ENCODE results near the gene NHEJ1. TPM values are rescaled to one million over a fixed set of nuclear protein-coding genes. Genes with fewer than 3 reads are reported as not detected.

The NHEJ1 gene
- total RNA-seq, 1 donor from 2014 or later, result 10.8 TPM

DNA sequence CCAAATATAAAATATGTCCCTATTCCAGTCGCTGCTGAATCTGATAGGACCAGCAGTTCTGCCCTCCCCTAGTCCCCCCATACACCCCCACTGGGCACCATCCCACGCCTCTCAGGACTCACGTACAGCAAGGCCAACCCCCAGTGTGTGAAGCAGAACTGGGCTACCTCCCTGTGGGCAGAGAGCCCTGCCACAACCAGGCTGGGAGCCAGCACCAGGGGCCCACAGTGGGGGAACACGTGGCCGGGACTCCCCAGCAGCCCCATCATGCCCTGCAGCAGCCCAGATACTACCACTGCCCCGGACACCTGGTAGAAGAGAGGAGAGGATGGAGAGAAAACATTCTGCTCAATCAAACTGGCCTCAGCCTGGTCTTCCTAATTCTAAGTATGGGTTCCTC lies 7.9 kb upstream of the NHEJ1 start:
- H3K36me3 ChIP-seq (ENCODE audit: insufficient read depth, low read length), result no peaks in the 10 kb centered on the region
- H3K4me3 ChIP-seq (ENCODE audit: insufficient read depth, low read depth, low read length), result no peak overlapping the region
- Mint-ChIP-seq H3K4me3 (ENCODE audit: unreplicated experiment) (no peak overlapping the region), H3K36me3 (ENCODE audit: low read depth, unreplicated experiment) (peaks cover 17% of the 10 kb centered on the region), H3K27me3 (ENCODE audit: low read depth, unreplicated experiment) (peaks cover 21% of the 10 kb centered on the region), H3K4me1 (ENCODE audit: low read depth, unreplicated experiment) (peaks cover 7% of the 10 kb centered on the region), H3K9me3 (ENCODE audit: unreplicated experiment) (no peaks in the 10 kb centered on the region), H3K27ac (ENCODE audit: unreplicated experiment) (no peak overlapping the region)
- H4K20me1 ChIP-seq (ENCODE audit: insufficient read depth, low read length), result peaks cover 15% of the 10 kb centered on the region
- TF ChIP-seq, protein P1, sequence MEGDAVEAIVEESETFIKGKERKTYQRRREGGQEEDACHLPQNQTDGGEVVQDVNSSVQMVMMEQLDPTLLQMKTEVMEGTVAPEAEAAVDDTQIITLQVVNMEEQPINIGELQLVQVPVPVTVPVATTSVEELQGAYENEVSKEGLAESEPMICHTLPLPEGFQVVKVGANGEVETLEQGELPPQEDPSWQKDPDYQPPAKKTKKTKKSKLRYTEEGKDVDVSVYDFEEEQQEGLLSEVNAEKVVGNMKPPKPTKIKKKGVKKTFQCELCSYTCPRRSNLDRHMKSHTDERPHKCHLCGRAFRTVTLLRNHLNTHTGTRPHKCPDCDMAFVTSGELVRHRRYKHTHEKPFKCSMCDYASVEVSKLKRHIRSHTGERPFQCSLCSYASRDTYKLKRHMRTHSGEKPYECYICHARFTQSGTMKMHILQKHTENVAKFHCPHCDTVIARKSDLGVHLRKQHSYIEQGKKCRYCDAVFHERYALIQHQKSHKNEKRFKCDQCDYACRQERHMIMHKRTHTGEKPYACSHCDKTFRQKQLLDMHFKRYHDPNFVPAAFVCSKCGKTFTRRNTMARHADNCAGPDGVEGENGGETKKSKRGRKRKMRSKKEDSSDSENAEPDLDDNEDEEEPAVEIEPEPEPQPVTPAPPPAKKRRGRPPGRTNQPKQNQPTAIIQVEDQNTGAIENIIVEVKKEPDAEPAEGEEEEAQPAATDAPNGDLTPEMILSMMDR (IDR thresholded peaks at IDR 0.05; ENCODE audit: insufficient read depth, low read depth, low read length), result no peak
- no peak overlapping the region for H2AFZ ChIP-seq (ENCODE audit: low read depth, low read length)
- DNase-seq (ENCODE audit: low read depth) (no peak), FAIRE-seq (no peak)
- H3K79me2 ChIP-seq (ENCODE audit: insufficient read depth, low read length), result no peaks in the 10 kb centered on the region
- peaks cover 2% of the 10 kb centered on the region for H3K4me1 ChIP-seq (ENCODE audit: insufficient read depth, low read length)
- no peaks in the 10 kb centered on the region for H3K9me3 ChIP-seq (ENCODE audit: insufficient read depth, low read depth, low read length)
- H3K27ac ChIP-seq (ENCODE audit: low read depth, low read length), result no peak overlapping the region
- H3K9ac ChIP-seq (ENCODE audit: low read length), result no peak overlapping the region
- H3K27me3 ChIP-seq (ENCODE audit: insufficient read depth, low read length), result no peaks in the 10 kb centered on the region
- H3K4me2 ChIP-seq (ENCODE audit: low read length), result no peak overlapping the region

DNA sequence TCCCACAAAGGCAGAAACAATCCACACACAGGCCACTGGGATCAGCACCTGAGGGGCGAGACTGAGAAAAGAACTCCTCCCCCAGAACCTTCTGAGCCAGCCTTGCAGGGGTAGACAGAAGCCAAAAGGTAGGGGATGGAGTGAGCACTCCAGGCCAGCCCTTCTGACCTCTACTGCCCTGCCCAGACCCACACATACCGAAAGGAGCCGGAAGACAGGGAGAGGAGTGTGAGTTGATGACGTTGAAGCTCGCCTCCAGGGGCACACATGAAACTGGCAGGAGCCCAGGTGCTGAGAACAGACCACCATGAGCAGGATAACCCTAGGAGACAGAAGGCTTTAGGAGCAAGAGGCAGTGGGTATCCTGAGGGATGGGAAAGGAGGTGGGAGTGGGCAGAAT lies 7.4 kb upstream of the NHEJ1 start:
- H3K27me3 Mint-ChIP-seq (ENCODE audit: low read depth, unreplicated experiment), result peaks cover 23% of the 10 kb centered on the region
- Histone ChIP-seq H4K20me1 (ENCODE audit: insufficient read depth, low read length) (peaks cover 15% of the 10 kb centered on the region), H3K9ac (ENCODE audit: low read length) (no peak overlapping the region), H3K4me2 (ENCODE audit: low read length) (no peak overlapping the region), H3K79me2 (ENCODE audit: insufficient read depth, low read length) (no peaks in the 10 kb centered on the region), H3K9me3 (ENCODE audit: insufficient read depth, low read depth, low read length) (no peaks in the 10 kb centered on the region), H3K4me1 (ENCODE audit: insufficient read depth, low read length) (peaks cover 2% of the 10 kb centered on the region), H3K27ac (ENCODE audit: low read depth, low read length) (no peak overlapping the region), H3K27me3 (ENCODE audit: insufficient read depth, low read length) (no peaks in the 10 kb centered on the region), H3K4me3 (ENCODE audit: insufficient read depth, low read depth, low read length) (no peak overlapping the region), H3K36me3 (ENCODE audit: insufficient read depth, low read length) (no peaks in the 10 kb centered on the region), H2AFZ (ENCODE audit: low read depth, low read length) (no peak overlapping the region)
- TF ChIP-seq, protein P1 (IDR thresholded peaks at IDR 0.05; ENCODE audit: insufficient read depth, low read depth, low read length), result no peak
- TF ChIP-seq EZH2 (IDR thresholded peaks at IDR 0.05; ENCODE audit: insufficient read depth, low read length), result no peak
- H3K36me3 Mint-ChIP-seq (ENCODE audit: low read depth, unreplicated experiment), result peaks cover 17% of the 10 kb centered on the region
- FAIRE-seq, result no peak
- H3K27ac Mint-ChIP-seq (ENCODE audit: unreplicated experiment), result no peak overlapping the region
- H3K4me1 Mint-ChIP-seq (ENCODE audit: low read depth, unreplicated experiment), result peaks cover 7% of the 10 kb centered on the region
- no peak for DNase-seq (ENCODE audit: low read depth)
- no peaks in the 10 kb centered on the region for H3K9me3 Mint-ChIP-seq (ENCODE audit: unreplicated experiment)
- H3K4me3 Mint-ChIP-seq (ENCODE audit: unreplicated experiment), result no peak overlapping the region

DNA sequence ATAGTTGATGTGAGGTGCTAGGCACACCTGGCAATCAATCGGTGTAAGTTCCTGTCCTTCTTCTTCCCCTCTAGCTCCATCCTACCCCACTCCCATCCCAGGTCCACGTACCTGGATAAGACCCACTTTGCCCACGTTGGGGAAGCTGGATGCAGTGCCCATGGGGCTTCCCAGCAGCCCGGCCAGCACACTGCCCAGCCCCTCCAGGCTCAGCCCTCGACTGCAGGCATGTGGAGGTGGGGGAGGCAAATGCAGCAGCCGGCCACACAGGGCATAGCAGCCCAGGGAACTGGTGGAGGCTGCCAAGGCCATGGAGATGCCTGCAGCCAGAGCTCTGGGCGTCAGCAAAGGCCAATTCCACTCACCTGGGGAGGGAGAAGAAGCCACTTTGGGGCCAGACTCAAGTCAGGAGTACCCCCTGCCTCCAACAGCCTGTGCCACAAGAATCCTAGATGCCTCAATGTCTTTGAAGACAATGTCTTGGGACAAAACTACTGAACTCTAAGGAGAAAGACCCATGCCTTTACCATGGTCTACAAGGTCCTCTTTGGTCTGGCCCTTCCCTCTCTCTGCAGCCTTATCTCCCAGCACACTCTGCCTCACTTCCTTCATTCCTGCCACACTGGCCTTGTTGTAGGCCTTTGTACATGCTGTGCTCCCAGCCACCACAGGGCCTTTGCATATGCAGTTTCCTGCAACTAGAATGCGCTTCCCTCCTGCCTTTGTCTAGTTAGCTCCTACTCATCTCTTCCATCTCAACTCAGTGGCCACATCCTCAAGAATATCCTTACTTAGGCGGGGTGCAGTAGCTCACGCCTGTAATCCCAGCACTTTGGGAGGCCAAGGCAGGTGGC lies 4.7 kb upstream of the NHEJ1 start:
- Histone ChIP-seq H3K27ac (ENCODE audit: low read depth, low read length) (no peak overlapping the region), H3K36me3 (ENCODE audit: insufficient read depth, low read length) (no peaks in the 10 kb centered on the region), H2AFZ (ENCODE audit: low read depth, low read length) (no peak overlapping the region), H3K4me2 (ENCODE audit: low read length) (no peak overlapping the region), H3K4me3 (ENCODE audit: insufficient read depth, low read depth, low read length) (no peak overlapping the region), H3K79me2 (ENCODE audit: insufficient read depth, low read length) (no peaks in the 10 kb centered on the region), H3K9ac (ENCODE audit: low read length) (no peak overlapping the region), H3K27me3 (ENCODE audit: insufficient read depth, low read length) (no peaks in the 10 kb centered on the region), H3K9me3 (ENCODE audit: insufficient read depth, low read depth, low read length) (no peaks in the 10 kb centered on the region), H4K20me1 (ENCODE audit: insufficient read depth, low read length) (peaks cover 5% of the 10 kb centered on the region), H3K4me1 (ENCODE audit: insufficient read depth, low read length) (no peaks in the 10 kb centered on the region)
- no peaks in the 10 kb centered on the region for H3K4me1 Mint-ChIP-seq (ENCODE audit: low read depth, unreplicated experiment)
- no peaks in the 10 kb centered on the region for H3K9me3 Mint-ChIP-seq (ENCODE audit: unreplicated experiment)
- H3K4me3 Mint-ChIP-seq (ENCODE audit: unreplicated experiment), result no peak overlapping the region
- no peak for DNase-seq (ENCODE audit: low read depth)
- H3K27ac Mint-ChIP-seq (ENCODE audit: unreplicated experiment), result no peak overlapping the region
- TF ChIP-seq, protein P1 (IDR thresholded peaks at IDR 0.05; ENCODE audit: insufficient read depth, low read depth, low read length), result no peak
- no peak for TF ChIP-seq EZH2 (IDR thresholded peaks at IDR 0.05; ENCODE audit: insufficient read depth, low read length)
- H3K36me3 Mint-ChIP-seq (ENCODE audit: low read depth, unreplicated experiment), result peaks cover 10% of the 10 kb centered on the region
- no peak for FAIRE-seq
- H3K27me3 Mint-ChIP-seq (ENCODE audit: low read depth, unreplicated experiment), result peaks cover 30% of the 10 kb centered on the region
